T-helper 1 cell treated with Interleukin-12 subunit alpha and Interleukin-12 subunit beta and Interleukin-4 antibody, amounts not matched to agents 30 ng/mL and 1 ng/mL, for 36 hours (primary cell): ENCODE results near the gene EHD4. TPM values are rescaled to one million over a fixed set of nuclear protein-coding genes. Genes with fewer than 3 reads are reported as not detected.

Experiments used
- intact Hi-C: fragments of 100-400 bp; cut with micrococcal nuclease; formaldehyde crosslinking; loops from one replicate; pipeline ENCODE4 v1.15.1; 2024
- total RNA-seq: library from RNA; stranded (reverse); gene quantifications from 2 replicates; pipeline ENCODE4 v1.2.3, GENCODE V29; 2022

EHD4 gene
- total RNA-seq, 1 donor from 2014 or later, result 36.8 TPM

GRCh38 chr15:41995476-41995855 lies 23.1 kb upstream of the EHD4 start:
- intact Hi-C loops, result no loop called here

DNA sequence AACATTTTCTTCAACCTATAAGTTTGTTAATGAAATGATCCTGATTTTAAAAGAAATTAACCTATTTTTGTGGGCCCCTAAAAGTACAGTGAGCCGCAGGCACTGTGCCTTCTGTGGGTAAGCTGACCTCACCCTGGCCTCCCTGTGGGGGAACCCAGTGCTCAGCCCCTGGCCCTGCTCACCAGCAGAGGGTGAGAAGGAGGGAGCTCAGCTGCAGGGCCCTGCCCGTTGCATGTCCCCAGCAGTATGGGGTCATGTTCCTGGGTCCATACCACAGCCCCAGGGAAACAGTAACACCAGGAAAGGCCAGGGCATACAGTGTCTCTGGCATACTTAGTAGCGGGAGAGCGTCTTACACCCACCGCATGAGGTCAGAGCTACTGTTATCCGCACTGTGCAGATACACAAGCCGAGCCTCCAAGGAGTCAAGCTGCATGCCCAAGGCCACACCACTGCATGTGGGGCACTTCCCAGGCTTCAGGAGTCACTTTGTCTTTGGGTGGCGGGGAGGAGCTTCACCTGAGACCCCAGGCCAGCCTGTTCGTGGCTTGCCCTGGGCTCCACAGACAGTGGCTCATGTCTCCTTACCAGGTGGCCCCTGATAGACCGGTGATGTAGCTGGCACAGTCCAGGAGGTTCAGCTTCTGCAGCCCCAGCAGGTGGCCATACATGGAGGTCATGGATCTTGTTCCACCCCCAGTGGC lies 22.6 kb upstream of the EHD4 start:
- intact Hi-C loops, result no loop called here

- intact Hi-C loops, result no loop called here
Observed at GRCh38 chr15:41994171-41994650, 21.9 kb upstream of the EHD4 start.

GRCh38 chr15:41993472-41994170 lies 21.3 kb upstream of the EHD4 start:
- intact Hi-C loops, result no loop called here

DNA sequence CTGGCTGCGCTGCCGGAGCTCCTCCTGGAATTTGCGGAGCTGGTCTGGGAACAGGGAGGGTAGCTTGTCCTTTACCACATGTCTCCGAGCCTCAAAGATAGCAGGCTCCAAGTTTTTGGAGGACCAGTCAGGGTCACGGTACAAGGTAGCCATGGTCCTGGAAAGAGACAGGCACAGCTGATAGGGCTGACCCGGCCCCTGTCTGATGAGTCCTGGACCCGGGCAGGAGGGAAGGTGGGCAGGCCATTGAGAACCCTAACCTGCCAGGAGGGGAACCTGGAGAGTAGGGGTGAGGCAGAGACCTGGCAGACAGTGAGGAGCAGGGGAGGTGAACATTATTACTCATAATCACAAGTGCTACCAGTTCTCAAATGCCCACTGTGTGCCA lies 20.4 kb upstream of the EHD4 start:
- intact Hi-C loops, result no loop called here

DNA sequence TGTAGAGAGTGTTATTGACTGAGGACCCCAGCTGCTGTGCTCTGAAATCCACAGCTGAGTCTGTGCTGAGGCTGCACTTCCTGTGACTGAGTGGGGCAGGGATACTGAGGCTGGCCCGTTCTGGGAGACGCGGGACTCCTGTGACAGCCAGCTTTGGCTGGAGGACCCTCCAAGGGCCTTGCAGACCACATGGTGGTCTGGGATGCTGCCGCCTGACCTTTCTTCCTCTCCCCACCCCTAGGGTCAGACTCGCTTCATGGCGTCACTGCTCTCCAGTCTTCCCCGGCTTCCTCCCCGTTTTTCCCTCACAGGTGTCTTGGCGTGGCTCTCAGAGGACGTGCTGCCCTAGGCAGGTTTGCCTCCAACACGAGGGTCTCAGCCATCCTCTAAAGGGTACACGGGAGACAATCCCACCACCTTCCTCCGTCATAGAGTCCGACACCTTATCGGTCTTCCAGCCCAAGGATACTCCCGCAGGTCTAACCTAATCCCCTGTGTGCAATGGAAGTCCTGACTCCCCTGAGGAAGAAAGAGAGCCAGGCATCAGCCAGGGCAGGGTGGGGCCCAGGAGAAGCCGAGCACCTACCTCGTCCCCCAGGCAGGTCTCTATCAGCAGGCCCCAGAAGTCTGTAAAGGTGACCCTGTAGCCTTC lies 19.9 kb upstream of the EHD4 start:
- intact Hi-C loops, result no loop called here

- intact Hi-C loops, result no loop called here
Observed at GRCh38 chr15:41990691-41991090, 18.3 kb upstream of the EHD4 start.

DNA sequence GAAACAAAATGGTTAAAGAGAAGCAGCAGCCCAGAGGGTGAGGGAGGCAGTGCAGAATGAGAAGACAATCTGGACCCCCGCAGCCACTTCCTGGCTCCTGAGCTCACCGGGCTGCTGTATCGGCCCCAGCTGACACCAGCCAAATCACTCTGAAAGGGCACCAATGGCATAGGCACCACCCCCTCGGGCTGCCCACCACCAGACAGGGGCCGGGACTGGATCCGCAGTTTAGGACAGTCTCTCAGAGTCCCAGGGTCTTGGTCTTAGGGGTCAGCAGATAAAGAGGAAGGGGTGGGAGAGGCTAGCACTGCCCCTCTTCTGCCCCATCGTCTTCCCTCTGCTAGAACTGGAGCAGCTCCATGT lies 17.9 kb upstream of the EHD4 start:
- intact Hi-C loops, result no loop called here

DNA sequence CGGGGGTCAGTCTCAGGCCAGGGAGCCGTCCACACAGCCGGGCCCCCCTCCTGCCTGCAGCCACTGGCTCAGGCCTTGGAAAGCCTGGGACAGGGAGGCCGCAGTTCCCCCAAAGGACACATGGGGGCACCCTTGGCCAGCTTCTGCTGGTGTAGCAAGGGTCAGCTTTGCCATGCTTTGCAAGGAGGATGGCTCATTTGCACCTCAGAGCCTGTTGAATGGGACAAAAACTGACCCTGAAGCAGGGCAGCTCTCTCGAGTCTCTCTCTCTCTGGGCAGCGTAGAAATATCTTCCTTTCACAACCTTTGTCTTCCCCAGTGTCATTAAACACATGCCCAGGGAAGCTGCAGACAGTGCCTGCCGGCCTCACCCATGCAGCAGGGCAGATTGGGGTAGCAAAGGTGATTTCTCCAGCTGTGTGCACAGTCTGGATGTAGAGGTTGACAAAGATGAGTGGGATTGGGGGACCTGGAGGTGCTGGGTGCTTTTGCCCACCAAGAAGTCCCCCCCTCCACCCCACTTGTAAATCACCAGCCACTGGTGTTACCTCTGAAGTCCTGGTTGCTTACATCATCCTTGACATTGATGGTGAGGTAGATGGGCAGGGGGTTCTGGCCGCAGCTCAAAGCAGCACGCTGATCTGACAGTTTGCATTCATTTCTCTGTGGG lies 17.4 kb upstream of the EHD4 start:
- intact Hi-C loops, result loop anchor here (1.0 to 2.0 kb wide), 5 partner anchors 70 to 481 kb away; no protein-coding TSS in a partner anchor

GRCh38 chr15:41988896-41989572 lies 16.7 kb upstream of the EHD4 start:
- intact Hi-C loops, result loop anchor here (1.0 to 2.0 kb wide), 5 partner anchors 70 to 482 kb away; no protein-coding TSS in a partner anchor

GRCh38 chr15:41987925-41988275 lies 15.5 kb upstream of the EHD4 start:
- intact Hi-C loops, result loop anchor here (2.0 kb wide), 1 partner anchor 483 kb away; no protein-coding TSS in a partner anchor

DNA sequence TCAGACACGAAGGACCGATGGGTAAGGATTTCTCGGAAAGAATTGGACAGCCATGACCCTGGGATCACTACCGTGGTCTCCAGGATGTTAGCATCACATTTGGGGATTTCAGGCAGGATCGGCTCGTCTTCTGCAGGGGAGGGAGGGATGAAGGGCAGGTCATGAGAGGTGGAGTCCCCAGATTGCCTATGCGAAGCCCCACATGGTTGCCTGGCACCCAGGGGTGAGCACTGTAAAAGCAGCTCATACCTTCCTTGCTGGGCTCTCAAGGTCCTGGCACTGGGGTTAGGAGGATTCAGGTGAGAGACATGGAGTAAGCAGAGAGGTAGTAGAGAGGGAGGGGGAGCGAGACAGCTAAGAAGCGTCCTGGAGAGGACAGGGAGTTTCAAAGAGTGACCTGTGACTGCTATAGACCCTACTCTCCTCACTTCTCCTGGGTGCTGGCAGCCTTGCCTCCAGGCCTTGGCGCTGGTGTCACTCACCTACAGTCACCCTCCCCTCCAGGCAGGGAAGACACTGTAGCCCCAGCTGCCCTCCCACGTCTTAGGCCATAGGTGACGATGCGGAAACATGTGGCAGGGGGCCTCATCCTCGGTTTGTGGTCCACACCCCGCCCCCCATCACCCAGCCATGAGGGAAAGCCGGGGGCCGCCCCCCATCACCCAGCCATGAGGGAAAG lies 15.0 kb upstream of the EHD4 start:
- intact Hi-C loops, result no loop called here

GRCh38 chr15:41985236-41986160 lies 13.1 kb upstream of the EHD4 start:
- intact Hi-C loops, result no loop called here

DNA sequence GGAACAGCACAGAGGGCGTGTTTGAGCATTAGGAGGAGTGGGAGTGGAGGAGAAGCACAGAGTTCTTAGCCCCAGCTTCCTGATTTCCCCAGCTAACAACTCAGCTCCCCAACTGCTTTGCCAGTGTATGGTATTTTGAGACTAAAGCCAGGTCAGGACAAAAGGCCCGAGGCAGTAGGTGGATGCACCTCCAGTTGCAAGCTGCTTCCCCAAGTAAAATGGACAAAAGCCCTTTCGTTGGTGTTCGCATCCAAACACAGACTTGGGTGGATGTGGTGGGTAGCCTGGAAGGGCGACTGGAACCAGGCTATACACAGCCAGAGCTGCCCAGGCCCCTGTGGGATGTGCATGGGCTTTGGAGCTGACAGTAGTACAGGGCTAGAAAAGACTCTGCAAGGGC lies 12.3 kb upstream of the EHD4 start:
- intact Hi-C loops, result no loop called here

GRCh38 chr15:41983621-41984571 lies 11.5 kb upstream of the EHD4 start:
- intact Hi-C loops, result no loop called here

- intact Hi-C loops, result no loop called here
Observed at GRCh38 chr15:41983221-41983620, 10.9 kb upstream of the EHD4 start.

GRCh38 chr15:41982133-41982930 lies 10.0 kb upstream of the EHD4 start:
- intact Hi-C loops, result no loop called here
